Naive B cell (primary cell): Measurements from ENCODE around the gene PLXDC1. TPM values are rescaled to one million over a fixed set of nuclear protein-coding genes. Genes with fewer than 3 reads are reported as not detected.
"Not testable (repeated sequence)": the region's sequence is repeated elsewhere in the genome, so short reads cannot be mapped to it uniquely, and the experiment has no call there.

Experiments
- ATAC-seq, 2 donors: fragments of 150-1000 bp; cut with Tn5 transposase; 2 replicates each; pipeline ENCODE4 v1.10.0; 2021; ENCODE audit warnings: low read depth in 2 of 2, mild to moderate bottlenecking in 2 of 2, moderate library complexity in 2 of 2
- DNase-seq: peaks from one replicate; pipeline ENCODE4 v3.0.0; 2022
- H3K27ac Mint-ChIP-seq, 6 donors: one replicate each; pipeline ENCODE4 v1.8.0; 2020 to 2022; ENCODE audit warnings: mild to moderate bottlenecking in 6 of 6, mixed read lengths in 6 of 6, moderate library complexity in 5 of 6, inconsistent platforms in 2 of 6
- H3K27me3 Mint-ChIP-seq, 3 donors: one replicate each; pipeline ENCODE4 v1.8.0; 2021 to 2022; ENCODE audit warnings: mixed read lengths in 3 of 3, mild to moderate bottlenecking in 1 of 3
- H3K36me3 Mint-ChIP-seq, 2 donors: one replicate each; pipeline ENCODE4 v1.8.0; 2020 to 2022; ENCODE audit warnings: mixed read lengths in 2 of 2, inconsistent platforms in 1 of 2, mild to moderate bottlenecking in 1 of 2
- H3K4me1 Mint-ChIP-seq, 3 donors: one replicate each; pipeline ENCODE4 v1.8.0; 2020 to 2022; ENCODE audit warnings: mixed read lengths in 3 of 3, inconsistent platforms in 1 of 3, mild to moderate bottlenecking in 1 of 3, moderate library complexity in 1 of 3
- H3K4me3 Mint-ChIP-seq, 8 donors: one replicate each; pipeline ENCODE4 v1.8.0; 2020 to 2022; ENCODE audit warnings: mild to moderate bottlenecking in 8 of 8, mixed read lengths in 8 of 8, moderate library complexity in 8 of 8, inconsistent platforms in 2 of 8
- H3K9me3 Mint-ChIP-seq, 7 donors: one replicate each; pipeline ENCODE4 v1.8.0; 2020 to 2022; ENCODE audit warnings: mixed read lengths in 7 of 7, mild to moderate bottlenecking in 5 of 7, inconsistent platforms in 2 of 7, moderate library complexity in 1 of 7
- polyA plus RNA-seq, 6 donors: library from polyadenylated mRNA; unstranded; fragments of 300-500 nt; fragmentation: Illumina TruSeq; gene quantifications; one replicate each; pipeline ENCODE4 v1.2.3, GENCODE V29; 2021; ENCODE audit warnings: low read depth in 6 of 6

The PLXDC1 gene
- polyA plus RNA-seq, 6 donors from 2014 or later: not detected

DNA sequence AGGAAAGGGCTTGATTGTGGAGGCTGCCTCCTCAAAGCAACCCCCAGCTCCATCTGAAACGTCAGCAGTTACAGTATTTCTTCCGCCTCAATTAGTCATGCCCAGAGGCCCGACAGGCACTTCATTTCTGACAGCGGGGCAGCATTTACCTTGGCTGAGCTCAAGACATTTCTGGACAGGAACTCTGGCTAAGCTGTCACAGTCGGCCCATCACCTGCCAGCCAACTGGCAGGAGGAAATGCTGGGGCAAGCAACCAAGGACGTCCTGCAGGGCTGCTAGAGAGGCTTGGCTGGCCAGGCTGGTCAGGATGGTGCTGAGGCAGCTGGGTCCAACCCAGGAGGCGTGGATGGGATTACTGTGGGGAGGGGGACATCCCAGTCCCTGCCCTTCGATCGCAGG lies 27.8 kb downstream of the PLXDC1 start:
- Mint-ChIP-seq H3K4me1 (peaks cover 6 to 17% (median 7%) of the 10 kb centered on the region in 3 donors), H3K4me3 (no peak overlapping the region), H3K27ac (no peak overlapping the region), H3K27me3 (no peaks in the 10 kb centered on the region), H3K9me3 (peaks cover 0 to under 1% (median 0%) of the 10 kb centered on the region in 7 donors), H3K36me3 (no peaks in the 10 kb centered on the region)
- DNase-seq: no peak
- ATAC-seq: no peak

DNA sequence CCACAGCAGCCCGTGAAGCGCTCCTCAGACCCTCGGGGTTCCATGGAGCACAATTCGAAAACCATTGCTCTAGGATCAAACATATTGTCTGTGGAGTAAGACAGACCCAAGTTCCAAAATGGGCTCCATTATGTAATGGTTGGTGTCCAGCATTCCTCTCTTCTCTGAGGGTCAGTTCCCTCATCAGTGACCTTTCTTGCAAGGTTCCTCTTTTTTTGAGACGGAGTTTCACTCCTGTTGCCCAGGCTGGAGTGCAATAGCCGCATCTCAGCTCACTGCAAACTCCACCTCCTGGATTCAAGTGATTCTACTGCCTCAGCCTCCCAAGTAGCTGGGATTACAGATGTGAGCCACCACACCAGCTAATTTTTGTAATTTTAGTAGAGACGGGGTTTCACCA lies 28.4 kb downstream of the PLXDC1 start:
- Mint-ChIP-seq H3K4me3 (no peak overlapping the region), H3K27ac (no peak overlapping the region)
- DNase-seq: no peak

DNA sequence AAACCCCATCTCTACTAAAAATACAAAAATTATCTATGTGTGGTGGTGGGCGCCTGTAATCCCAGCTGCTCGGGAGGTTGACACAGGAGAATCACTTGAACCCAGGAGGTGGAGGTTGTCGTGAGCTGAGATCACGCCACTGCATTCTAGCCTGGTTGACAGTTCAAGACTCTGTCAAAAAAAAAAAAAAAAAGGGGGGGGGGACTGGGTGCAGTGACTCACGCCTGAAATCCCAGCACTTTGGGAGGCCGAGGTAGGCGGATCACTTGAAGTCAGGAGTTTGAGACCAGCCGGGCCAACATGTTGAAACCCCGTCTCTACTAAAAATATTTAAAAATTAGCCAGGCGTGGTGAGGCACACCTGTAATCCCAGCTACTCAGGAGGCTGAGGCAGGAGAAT lies 29.5 kb downstream of the PLXDC1 start:
- H3K4me3 Mint-ChIP-seq, H3K9me3 Mint-ChIP-seq, H3K36me3 Mint-ChIP-seq, H3K27me3 Mint-ChIP-seq, ATAC-seq, H3K27ac Mint-ChIP-seq, DNase-seq: not testable (repeated sequence)
- peaks cover 15 to 29% (median 17%) of the 10 kb centered on the region in 3 donors for H3K4me1 Mint-ChIP-seq

More for the DNA sequence above, 28.4 kb downstream of the PLXDC1 start:
- Mint-ChIP-seq H3K9me3 (peaks cover 0 to 2% (median 0%) of the 10 kb centered on the region in 7 donors), H3K4me1 (peaks cover 13 to 23% (median 14%) of the 10 kb centered on the region in 3 donors), H3K36me3 (no peaks in the 10 kb centered on the region), H3K27me3 (no peaks in the 10 kb centered on the region)
- ATAC-seq: no peak

DNA sequence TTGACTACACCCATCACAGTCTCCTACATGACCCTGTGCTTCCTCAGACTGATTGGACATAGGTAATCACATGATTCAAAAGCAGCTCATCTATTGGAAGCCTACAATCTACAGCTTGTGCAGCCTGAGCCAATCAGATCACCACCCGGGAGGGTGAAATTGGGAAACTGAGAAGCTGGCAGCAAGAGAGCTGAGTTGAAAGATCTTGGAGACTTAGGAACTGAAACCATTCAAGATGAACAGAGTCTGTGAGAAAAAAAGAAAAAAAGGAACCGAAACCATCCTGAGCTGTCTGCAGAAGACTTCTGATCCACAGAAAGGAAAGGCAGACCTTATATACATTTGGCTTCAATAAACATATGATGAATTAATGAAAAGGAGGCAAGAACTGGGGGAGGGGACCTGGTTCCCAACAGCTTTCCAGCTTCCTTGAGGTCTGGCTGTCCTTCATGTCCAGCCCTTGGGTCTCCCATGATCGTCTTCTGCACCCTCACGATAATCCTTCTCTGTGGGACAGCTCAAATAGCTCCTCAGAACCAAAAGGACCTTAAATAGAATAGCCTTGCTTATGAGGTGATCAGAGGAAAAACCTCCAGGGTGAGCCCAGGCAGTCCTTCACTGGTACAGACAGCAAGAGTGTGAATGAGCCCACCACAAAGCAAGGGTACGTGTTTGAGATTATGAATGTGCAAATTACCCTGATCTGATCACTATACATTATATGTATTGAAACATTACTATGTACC lies 32.6 kb downstream of the PLXDC1 start:
- peak; percentile 98 for ATAC-seq
- H3K4me3 Mint-ChIP-seq: peak overlapping the region in 7 of 8 donors; percentile 53 to 87 (median 65)

DNA sequence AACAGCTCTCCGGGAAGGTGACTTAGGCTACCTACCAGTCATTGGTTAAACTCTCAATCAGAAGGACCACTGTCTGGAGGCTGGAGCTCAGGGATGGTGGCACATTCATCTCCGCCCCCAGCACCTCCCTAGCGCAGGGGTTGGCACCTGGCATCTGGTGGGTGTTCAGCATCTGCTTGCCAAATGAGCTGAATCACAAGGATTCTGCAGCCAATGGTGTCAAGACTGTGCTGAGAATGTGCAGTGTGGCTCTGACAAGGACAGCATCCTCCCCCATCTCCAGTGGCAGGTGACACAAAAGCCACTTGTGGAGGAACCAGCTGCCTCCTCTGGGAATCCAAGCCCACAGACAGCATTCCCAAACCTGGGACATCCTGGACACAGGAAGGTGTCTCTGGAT lies 35.2 kb downstream of the PLXDC1 start:
- peaks cover 0 to 8% of the 10 kb centered on the region in 2 donors for H3K36me3 Mint-ChIP-seq
- peaks cover 6 to 11% (median 8%) of the 10 kb centered on the region in 3 donors for H3K27me3 Mint-ChIP-seq
- H3K27ac Mint-ChIP-seq: no peak overlapping the region
- ATAC-seq (no peak), DNase-seq (no peak)
- H3K9me3 Mint-ChIP-seq: peaks cover 0 to 6% (median 0%) of the 10 kb centered on the region in 7 donors
- H3K4me3 Mint-ChIP-seq: no peak overlapping the region
- H3K4me1 Mint-ChIP-seq: peaks cover 17 to 32% (median 19%) of the 10 kb centered on the region in 3 donors

More for the DNA sequence above, 32.6 kb downstream of the PLXDC1 start:
- peaks cover 0 to 6% (median 0%) of the 10 kb centered on the region in 7 donors for H3K9me3 Mint-ChIP-seq
- peaks cover 5 to 8% (median 6%) of the 10 kb centered on the region in 3 donors for H3K27me3 Mint-ChIP-seq
- peaks cover 17 to 32% (median 19%) of the 10 kb centered on the region in 3 donors for H3K4me1 Mint-ChIP-seq
- peak; percentile 77 for DNase-seq
- H3K27ac Mint-ChIP-seq: peak overlapping the region in 4 of 6 donors; percentile 70 to 85 (median 74)
- H3K36me3 Mint-ChIP-seq: peaks cover 0 to 8% of the 10 kb centered on the region in 2 donors

DNA sequence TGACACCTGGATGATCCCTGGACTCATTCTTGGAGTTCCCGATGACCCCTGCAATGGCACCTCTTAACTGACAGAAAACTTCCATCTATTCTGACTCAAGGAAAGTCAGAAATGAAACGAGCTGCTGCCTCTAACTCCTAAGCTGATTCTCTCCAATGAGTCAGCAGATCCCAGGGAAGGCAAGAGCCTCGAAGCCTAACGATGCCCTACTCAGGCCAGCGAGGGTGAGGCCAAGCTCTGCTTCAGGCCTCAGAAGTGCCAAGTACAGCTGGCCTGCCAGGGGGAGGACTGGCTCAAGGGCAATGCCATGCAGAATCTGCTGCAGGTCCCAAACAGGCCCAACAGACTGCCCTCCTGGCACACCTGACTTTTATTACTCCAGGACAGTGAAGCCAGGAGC lies 36.3 kb downstream of the PLXDC1 start:
- Mint-ChIP-seq H3K9me3 (peaks cover 0 to 6% (median 0%) of the 10 kb centered on the region in 7 donors), H3K36me3 (peaks cover 0 to 8% of the 10 kb centered on the region in 2 donors), H3K27me3 (peaks cover 6 to 15% (median 14%) of the 10 kb centered on the region in 3 donors), H3K4me1 (peaks cover 17 to 30% (median 19%) of the 10 kb centered on the region in 3 donors), H3K4me3 (no peak overlapping the region), H3K27ac (no peak overlapping the region)
- no peak for DNase-seq
- no peak for ATAC-seq

DNA sequence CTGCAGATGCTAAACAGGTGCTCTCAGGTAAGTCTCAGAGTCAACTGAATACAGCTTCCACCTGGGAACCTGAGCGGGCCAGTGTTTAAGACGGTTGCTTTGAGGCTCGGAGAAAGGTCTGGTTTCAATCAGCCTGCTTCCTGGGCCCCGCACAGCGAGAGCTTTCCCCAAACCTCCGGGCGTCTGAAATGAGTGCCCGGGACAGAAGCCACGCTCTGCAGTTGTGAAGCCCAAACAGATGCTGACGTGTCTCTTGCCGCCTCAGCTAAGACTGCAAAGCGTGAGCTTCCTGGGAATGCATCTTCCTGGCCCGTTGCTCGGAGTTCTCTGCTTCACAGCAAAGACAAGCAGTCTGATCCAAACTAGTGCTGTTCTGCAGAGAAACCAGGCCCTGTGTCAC lies 36.7 kb downstream of the PLXDC1 start:
- peaks cover 6 to 19% (median 17%) of the 10 kb centered on the region in 3 donors for H3K27me3 Mint-ChIP-seq
- H3K27ac Mint-ChIP-seq: no peak overlapping the region
- no peak for DNase-seq
- peaks cover 0 to 8% of the 10 kb centered on the region in 2 donors for H3K36me3 Mint-ChIP-seq
- no peak overlapping the region for H3K4me3 Mint-ChIP-seq
- H3K4me1 Mint-ChIP-seq: peaks cover 17 to 26% (median 19%) of the 10 kb centered on the region in 3 donors
- no peak for ATAC-seq
- H3K9me3 Mint-ChIP-seq: peaks cover 0 to 6% (median 0%) of the 10 kb centered on the region in 7 donors

DNA sequence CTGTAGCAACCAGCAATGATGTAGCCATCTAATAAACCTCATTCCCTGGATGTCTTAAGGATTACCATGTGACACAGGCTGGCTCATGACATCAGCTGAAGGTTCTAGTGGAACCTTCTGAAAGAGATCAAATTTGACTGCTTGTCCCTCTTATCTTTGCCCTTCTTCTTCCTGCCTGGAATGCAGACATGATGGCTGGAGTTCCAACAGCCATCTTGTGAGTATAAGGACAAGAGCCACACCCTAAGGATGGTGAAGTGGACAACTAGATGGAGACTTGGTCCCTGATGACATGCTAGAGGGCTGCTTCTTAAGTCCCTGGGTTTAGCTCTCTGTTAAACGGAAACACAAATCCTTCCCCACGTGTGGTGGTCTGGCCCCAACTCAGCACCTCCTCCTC lies 37.6 kb downstream of the PLXDC1 start:
- Mint-ChIP-seq H3K4me1 (peaks cover 12 to 17% (median 15%) of the 10 kb centered on the region in 3 donors), H3K36me3 (peaks cover 0 to 8% of the 10 kb centered on the region in 2 donors), H3K4me3 (no peak overlapping the region), H3K9me3 (peaks cover 0 to 6% (median 0%) of the 10 kb centered on the region in 7 donors), H3K27me3 (peaks cover 6 to 21% (median 17%) of the 10 kb centered on the region in 3 donors), H3K27ac (no peak overlapping the region)
- DNase-seq (no peak), ATAC-seq (no peak)

DNA sequence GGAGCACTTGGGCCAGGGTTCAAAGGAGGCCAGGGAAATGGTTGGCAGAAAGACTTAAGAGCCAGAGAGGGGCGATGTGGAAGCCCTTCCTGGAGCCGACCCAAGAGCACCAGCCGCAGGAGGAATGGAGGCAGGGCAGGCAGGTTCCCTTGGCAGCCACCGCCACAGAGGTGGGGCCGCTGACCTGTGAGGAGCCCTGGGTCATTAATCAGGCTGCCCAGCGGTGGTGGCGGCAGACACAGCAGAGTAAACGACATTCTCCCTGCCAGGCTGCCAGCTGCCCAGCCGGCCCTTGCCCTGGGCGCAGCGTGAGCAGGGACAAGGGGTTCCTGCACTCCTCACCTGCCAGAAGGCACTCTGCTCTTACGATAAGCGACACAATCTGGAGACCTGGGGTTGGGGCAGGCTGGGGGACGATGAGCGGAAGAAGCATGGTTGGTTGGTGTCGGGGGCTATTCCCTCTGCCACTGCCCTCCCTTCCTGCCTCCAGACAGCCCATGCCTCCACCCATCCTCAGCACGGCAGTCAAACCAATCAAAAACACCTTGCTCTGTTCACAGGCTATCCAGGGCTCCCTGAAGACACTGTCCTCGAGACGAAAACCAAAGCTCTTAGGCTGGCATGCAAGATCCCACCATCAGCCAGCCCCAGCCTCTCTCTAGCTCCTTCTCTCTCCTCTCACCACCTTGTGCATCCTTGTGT lies 40.9 kb downstream of the PLXDC1 start:
- Mint-ChIP-seq H3K4me3 (no peak overlapping the region), H3K27ac (peak overlapping the region in 1 of 6 donors; percentile 73), H3K27me3 (peaks cover 6 to 40% (median 26%) of the 10 kb centered on the region in 3 donors), H3K36me3 (peaks cover 0 to 8% of the 10 kb centered on the region in 2 donors), H3K9me3 (peaks cover 0 to 6% (median 0%) of the 10 kb centered on the region in 7 donors), H3K4me1 (peaks cover 0 to 8% (median 0%) of the 10 kb centered on the region in 3 donors)
- no peak for DNase-seq
- no peak for ATAC-seq

DNA sequence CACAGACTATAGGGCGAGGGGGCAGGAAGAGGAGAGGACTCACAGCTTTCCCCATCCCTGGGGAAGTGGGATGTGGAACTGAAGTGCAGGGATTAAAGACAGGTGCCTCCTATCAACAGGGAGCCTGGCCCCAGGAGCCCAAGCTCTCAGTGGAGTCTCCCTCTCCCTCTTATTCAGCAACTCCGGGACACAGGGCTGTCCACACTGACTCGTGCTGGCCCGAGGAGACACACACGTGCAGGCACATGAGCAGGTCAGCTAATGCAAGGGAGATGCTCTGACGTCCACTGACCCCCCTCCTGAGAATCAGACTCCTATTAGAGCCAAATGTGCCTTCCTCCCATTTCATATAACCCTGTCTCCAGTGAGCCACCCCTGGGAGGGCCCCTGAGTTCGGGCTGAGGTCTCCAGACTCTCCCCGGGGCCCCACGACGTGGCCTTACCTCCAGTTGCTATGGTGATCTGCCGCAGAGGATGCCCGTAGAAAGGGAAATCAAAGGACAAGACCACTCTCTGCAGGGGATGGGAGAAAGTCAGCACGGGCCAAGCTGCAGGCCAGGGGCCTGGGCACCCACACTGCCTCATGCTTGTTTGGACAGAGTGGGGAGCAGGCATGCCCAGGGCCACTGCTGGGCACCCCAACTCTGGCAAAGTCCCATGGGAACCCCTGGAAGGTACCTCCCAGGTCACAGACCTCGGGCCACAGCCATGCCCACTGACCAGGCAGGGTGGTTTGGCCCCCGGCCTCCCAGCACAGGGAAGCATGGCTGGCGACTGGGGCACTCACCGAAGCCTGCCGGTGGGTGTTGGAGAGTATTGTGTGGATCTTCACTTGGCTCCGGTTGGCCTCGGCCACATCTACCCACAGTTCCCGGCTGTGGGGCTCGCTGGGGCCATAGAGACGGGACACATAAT lies 42.7 kb downstream of the PLXDC1 start:
- no peak for DNase-seq
- no peak overlapping the region for H3K27ac Mint-ChIP-seq
- H3K4me1 Mint-ChIP-seq: peaks cover 0 to 4% (median 0%) of the 10 kb centered on the region in 3 donors
- ATAC-seq: no peak
- no peaks in the 10 kb centered on the region for H3K9me3 Mint-ChIP-seq
- H3K27me3 Mint-ChIP-seq: peaks cover 0 to 35% (median 17%) of the 10 kb centered on the region in 3 donors
- no peaks in the 10 kb centered on the region for H3K36me3 Mint-ChIP-seq
- no peak overlapping the region for H3K4me3 Mint-ChIP-seq

DNA sequence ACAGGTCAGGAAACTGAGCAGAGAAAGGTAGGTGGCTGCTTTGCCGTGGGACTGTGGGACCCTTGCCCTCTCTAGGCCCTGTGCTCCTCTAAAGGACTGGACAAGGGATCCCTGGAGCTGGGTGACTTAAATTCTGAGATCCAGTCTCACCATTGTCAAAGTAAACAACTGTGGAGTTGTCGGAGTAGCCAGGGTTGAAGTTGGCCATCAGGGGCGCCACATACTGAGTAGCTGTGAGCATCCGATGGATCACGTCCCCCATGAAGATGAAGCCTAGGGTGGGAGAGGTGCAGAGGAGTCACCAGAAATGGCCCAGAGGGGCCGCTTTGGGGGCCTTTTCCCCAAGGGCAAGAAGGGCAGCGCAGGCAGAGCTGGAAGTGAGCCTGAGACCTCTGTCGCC lies 43.5 kb downstream of the PLXDC1 start:
- Mint-ChIP-seq H3K4me3 (no peak overlapping the region), H3K4me1 (peaks cover 0 to 4% (median 0%) of the 10 kb centered on the region in 3 donors), H3K27ac (no peak overlapping the region), H3K36me3 (no peaks in the 10 kb centered on the region), H3K9me3 (no peaks in the 10 kb centered on the region), H3K27me3 (peaks cover 0 to 35% (median 17%) of the 10 kb centered on the region in 3 donors)
- ATAC-seq (no peak), DNase-seq (no peak)

DNA sequence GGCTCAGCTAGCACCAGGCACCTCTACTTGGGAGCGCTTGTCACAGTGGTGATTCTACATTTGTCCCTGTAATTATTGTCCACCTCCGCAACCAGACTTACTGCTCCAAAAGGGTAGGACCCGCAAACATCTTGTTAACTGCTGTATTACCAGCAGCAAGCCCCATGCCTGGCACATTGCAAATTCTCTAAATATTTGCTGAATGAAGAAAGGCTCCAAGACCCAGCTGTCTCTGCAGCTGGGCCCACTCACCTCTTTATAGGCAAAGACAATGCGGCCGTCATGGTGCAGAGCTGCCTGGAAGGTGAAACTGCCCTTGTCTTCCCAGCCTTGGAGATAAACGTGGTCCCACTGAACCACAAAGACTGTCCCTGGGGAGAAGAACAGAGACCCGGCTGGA lies 44.3 kb downstream of the PLXDC1 start:
- ATAC-seq (no peak), DNase-seq (no peak)
- Mint-ChIP-seq H3K9me3 (no peaks in the 10 kb centered on the region), H3K27me3 (peaks cover 0 to 35% (median 17%) of the 10 kb centered on the region in 3 donors), H3K4me1 (peaks cover 0 to 4% (median 3%) of the 10 kb centered on the region in 3 donors), H3K27ac (no peak overlapping the region), H3K36me3 (no peaks in the 10 kb centered on the region), H3K4me3 (no peak overlapping the region)

DNA sequence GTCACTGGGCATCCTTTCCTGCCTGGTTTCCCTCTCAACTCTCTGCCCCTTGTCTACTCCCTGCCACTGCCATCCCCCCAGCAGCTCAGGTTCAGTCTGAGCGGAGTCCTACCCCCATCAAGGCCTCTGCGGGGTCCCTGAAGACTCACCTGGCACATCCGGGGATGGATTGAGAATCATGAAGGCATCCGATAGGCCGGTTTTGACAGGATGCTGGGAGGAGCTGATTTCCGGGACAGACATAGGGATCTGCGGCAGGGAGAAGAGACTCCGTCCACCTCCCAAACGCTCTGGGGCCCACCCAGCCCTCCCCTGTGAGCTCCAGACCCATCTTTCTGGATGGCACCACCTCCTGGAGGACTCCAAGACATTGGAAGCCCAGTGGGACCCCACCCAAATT lies 45.7 kb downstream of the PLXDC1 start:
- Mint-ChIP-seq H3K36me3 (no peaks in the 10 kb centered on the region), H3K4me1 (peaks cover 0 to 8% (median 3%) of the 10 kb centered on the region in 3 donors), H3K9me3 (no peaks in the 10 kb centered on the region), H3K4me3 (no peak overlapping the region), H3K27ac (no peak overlapping the region), H3K27me3 (peaks cover 0 to 30% (median 17%) of the 10 kb centered on the region in 3 donors)
- ATAC-seq (no peak), DNase-seq (no peak)
